Measurements from ENCODE around the gene ATP8B4.

DNA sequence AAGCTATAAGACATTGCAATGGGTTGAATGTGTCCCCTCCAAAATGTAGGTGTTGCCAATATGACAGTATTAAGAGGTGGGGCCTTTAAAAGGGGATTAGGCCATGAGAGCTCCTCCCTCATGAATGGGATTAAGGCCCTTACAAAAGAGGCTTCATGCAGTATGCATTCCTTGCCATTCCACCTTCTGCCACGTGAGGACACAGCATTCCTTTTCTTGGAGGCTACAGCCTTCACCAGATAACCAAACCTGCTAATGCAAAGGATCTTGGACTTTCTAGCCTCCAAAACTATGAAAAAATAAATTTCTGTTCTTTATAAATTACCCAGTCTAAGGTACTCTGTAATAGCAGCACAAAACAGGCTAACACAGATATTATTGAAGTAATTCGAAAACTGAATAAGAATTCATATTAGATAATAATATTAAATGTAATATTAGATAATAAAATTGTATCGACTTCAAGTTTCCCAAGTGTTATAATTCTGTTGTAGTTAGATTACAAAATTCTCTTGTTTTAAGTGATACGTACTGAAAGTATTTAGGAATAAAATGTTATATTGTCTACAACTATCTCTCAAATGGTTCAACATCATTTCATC, 29.4 kb upstream of the ATP8B4 start:
- TF ChIP-seq EZH2 (IDR thresholded peaks at IDR 0.05; ENCODE audit: borderline replicate concordance, insufficient read depth, low read depth, low read length, poor library complexity, severe bottlenecking): no peak
- TF ChIP-seq, protein P1, sequence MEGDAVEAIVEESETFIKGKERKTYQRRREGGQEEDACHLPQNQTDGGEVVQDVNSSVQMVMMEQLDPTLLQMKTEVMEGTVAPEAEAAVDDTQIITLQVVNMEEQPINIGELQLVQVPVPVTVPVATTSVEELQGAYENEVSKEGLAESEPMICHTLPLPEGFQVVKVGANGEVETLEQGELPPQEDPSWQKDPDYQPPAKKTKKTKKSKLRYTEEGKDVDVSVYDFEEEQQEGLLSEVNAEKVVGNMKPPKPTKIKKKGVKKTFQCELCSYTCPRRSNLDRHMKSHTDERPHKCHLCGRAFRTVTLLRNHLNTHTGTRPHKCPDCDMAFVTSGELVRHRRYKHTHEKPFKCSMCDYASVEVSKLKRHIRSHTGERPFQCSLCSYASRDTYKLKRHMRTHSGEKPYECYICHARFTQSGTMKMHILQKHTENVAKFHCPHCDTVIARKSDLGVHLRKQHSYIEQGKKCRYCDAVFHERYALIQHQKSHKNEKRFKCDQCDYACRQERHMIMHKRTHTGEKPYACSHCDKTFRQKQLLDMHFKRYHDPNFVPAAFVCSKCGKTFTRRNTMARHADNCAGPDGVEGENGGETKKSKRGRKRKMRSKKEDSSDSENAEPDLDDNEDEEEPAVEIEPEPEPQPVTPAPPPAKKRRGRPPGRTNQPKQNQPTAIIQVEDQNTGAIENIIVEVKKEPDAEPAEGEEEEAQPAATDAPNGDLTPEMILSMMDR (IDR thresholded peaks at IDR 0.05): no peak

Data from B cell (primary cell).